Activated naive CD4-positive, alpha-beta T cell treated with anti-CD3 and anti-CD28 coated beads, Interleukin-2, amount 50 U/mL, for 72 hours (primary cell): ENCODE data around the gene AK8. TPM values are rescaled to one million over a fixed set of nuclear protein-coding genes. Genes with fewer than 3 reads are reported as not detected.
A peak's percentile ranks its signal among the peaks of the same experiment; 100 is the strongest.

Experiments used
- ATAC-seq, 2 donors: fragments of 150-1000 bp; cut with Tn5 transposase; 2 replicates each; pipeline ENCODE4 v1.10.0; 2021; ENCODE audit warnings: mild to moderate bottlenecking in 2 of 2, moderate library complexity in 2 of 2
- DNase-seq, 2 donors: peaks; one replicate each; pipeline ENCODE4 v3.0.0; 2021 to 2022; ENCODE audit warnings: low spot score in 2 of 2
- H3K27ac Mint-ChIP-seq, 2 donors: one replicate each; pipeline ENCODE4 v1.8.0; 2022; ENCODE audit warnings: mild to moderate bottlenecking in 2 of 2, mixed read lengths in 2 of 2
- H3K36me3 Mint-ChIP-seq, 2 donors: one replicate each; pipeline ENCODE4 v1.8.0; 2022; ENCODE audit warnings: mixed read lengths in 2 of 2
- H3K9me3 Mint-ChIP-seq, 2 donors: one replicate each; pipeline ENCODE4 v1.8.0; 2022; ENCODE audit warnings: mixed read lengths in 2 of 2
- total RNA-seq, 2 donors: library from RNA; stranded (reverse); gene quantifications; one replicate each; pipeline ENCODE4 v1.2.3, GENCODE V29; 2022

The AK8 gene
- total RNA-seq, 2 donors from 2014 or later = not detected

DNA sequence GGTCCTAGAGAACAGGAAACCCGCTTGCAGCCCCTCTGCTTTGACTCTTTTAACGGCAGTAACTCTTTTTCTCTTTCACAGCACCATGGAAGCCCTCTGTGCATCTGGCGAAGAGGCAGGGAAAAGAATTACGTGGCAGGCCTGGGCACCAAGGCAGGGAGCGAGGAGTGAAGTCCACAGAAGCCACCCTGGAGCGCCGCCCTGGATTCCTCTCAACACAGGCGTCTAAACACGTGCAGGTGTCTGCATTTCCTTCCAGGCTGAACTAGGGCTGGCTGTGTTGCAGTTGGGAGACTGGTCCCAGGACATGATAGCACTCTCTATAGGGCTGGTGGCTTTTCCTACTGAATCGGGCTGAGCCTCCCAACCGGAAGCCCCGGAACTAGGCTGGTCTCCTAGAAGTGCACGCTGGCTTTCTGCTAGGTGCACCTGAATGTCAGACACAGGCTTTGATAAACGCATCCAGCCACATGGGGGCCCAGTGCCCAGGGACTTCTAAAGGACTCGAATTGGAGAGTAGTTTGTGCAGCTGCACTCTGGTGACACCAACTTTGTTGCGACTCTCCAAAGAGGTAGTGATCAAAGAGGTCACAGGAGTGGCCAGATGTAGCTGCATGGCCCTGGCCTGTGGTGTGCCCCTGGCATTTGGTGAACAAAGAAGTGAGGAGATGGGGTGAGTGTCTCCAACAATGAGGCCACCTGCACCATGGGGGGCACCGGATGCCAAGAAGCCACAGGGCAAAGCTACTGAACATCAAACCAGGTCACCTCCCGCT is 54.5 kb downstream of the AK8 start:
- H3K9me3 Mint-ChIP-seq = no peaks in the 10 kb centered on the region
- DNase-seq (no peak), ATAC-seq (no peak)
- no peak overlapping the region for H3K27ac Mint-ChIP-seq
- H3K36me3 Mint-ChIP-seq = no peaks in the 10 kb centered on the region

DNA sequence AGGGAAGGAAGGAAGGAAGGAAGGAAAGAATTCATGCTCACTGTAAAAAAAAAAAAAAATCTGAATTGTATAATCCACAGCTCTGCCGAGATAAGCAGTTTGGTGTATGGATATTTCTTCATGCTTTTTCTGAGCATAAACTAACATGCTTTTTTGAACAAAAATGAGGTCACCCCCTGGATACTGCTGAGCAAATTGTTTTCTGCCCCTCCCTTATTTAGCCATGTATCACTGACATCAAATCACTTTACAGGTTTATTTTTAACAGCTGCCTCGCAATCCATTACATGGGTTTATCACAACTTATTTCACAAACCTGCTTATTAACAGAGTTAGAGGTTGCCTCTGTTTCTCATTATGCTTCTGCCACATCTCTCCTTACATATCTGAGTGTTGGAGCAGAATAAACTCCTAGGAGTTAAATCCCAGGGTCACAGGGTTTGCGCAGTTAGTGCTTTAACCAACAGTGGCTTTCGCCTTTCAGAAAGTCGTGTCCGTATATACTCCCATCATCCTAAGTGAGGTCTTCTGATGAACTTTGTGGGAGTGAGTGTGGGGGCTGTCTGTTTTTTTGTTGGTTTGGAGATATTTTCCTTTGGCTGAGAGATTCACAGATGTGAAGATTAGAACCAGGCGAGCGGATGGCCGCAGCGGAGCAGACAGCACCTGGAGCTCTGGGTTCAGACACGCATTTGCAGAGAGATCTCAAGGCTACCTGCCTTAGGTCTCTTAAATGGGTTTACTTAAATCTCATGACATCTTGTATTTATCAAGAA is 57.7 kb downstream of the AK8 start:
- no peak for DNase-seq
- no peak overlapping the region for H3K27ac Mint-ChIP-seq
- H3K9me3 Mint-ChIP-seq = no peaks in the 10 kb centered on the region
- H3K36me3 Mint-ChIP-seq = no peaks in the 10 kb centered on the region
- ATAC-seq = no peak

- Mint-ChIP-seq H3K27ac (no peak overlapping the region), H3K36me3 (no peaks in the 10 kb centered on the region), H3K9me3 (no peaks in the 10 kb centered on the region)
- ATAC-seq (no peak), DNase-seq (no peak)
Measured at GRCh38 chr9:132818588-132818987, 59.5 kb downstream of the AK8 start.

DNA sequence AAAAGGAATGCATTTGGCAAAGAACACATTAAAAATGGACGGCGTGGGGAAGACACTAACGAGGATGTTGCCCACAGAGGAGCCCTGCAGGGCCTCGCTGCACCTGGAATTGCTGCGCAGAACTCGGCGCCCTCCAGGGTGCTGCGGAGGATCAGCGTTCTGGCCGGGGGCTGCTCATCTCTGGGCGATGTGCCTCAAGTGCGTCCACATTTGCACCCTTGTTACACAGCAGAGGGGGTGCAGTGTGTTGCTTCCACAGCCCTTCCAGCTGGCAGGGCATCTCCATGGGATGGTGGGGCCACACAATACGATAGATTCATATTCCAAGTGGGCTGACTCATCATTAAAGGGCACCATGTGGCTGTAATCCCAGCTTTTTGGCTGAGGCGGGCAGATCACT is 63.1 kb downstream of the AK8 start:
- ATAC-seq (no peak), DNase-seq (no peak)
- no peak overlapping the region for H3K27ac Mint-ChIP-seq
- H3K9me3 Mint-ChIP-seq = no peaks in the 10 kb centered on the region
- H3K36me3 Mint-ChIP-seq = no peaks in the 10 kb centered on the region

DNA sequence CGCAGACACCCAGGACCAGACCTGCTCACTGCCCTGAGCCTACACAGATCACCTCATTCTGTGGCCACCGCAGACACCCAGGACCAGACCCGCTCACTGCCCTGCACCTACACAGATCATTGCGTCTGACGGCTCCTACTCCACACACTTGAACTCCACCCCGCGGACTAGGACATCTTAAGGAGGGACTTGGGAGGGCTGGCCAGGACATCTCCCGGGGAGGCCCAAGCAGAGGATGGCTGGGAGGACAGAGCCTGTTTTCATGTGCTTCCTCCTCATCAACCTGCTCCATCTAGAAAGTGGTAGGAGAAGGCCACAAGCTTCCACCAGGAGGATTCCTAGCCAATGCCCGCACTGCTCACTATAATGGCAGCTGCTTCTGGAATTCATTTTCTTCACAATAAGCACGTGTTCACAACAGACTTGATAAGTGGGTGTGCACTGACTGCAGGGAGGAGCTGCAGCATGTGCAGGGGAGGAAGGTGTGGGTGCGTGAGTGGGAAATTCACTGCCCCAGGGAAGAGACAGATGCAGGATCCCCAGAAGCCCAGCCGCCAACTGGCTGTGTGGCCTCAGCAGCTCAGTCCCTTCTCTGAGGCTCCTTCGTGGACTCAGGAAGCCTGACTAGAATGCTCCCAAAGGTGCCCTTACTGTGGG is 64.8 kb downstream of the AK8 start:
- Mint-ChIP-seq H3K36me3 (no peaks in the 10 kb centered on the region), H3K9me3 (no peaks in the 10 kb centered on the region), H3K27ac (no peak overlapping the region)
- no peak for ATAC-seq
- DNase-seq = no peak

- ATAC-seq = no peak
- DNase-seq = no peak
- no peak overlapping the region for H3K27ac Mint-ChIP-seq
- no peaks in the 10 kb centered on the region for H3K9me3 Mint-ChIP-seq
- H3K36me3 Mint-ChIP-seq = no peaks in the 10 kb centered on the region
Measured at GRCh38 chr9:132811985-132812384, 66.1 kb downstream of the AK8 start.

- no peaks in the 10 kb centered on the region for H3K36me3 Mint-ChIP-seq
- no peaks in the 10 kb centered on the region for H3K9me3 Mint-ChIP-seq
- no peak overlapping the region for H3K27ac Mint-ChIP-seq
- ATAC-seq (no peak), DNase-seq (no peak)
Measured at GRCh38 chr9:132810314-132810713, 67.8 kb downstream of the AK8 start.

- Mint-ChIP-seq H3K9me3 (no peaks in the 10 kb centered on the region), H3K27ac (no peak overlapping the region), H3K36me3 (no peaks in the 10 kb centered on the region)
- DNase-seq (no peak), ATAC-seq (no peak)
Measured at GRCh38 chr9:132809677-132810271, 68.3 kb downstream of the AK8 start.

DNA sequence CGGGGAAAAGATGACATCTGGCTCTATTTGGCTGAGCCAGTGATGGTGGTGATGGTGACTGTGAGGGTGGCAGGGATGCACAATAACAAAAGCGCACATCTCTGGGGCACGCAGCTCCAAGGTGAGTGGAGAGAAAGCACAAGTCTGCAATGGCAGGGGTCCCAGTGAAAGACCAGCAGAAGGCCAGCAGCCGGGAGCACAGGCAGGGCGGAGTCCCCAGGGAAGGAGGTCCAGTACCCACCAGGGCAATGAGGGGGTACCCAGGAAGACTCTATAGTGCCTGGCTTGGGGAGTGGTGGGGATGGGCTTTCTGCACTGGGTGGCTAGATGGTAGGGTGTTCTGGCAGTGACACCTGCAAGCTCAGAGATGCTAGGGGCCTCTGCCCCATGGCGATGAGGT is 69.4 kb downstream of the AK8 start:
- ATAC-seq (no peak), DNase-seq (no peak)
- Mint-ChIP-seq H3K27ac (no peak overlapping the region), H3K36me3 (no peaks in the 10 kb centered on the region), H3K9me3 (no peaks in the 10 kb centered on the region)

- no peak overlapping the region for H3K27ac Mint-ChIP-seq
Measured at GRCh38 chr9:132806723-132807421, 71.2 kb downstream of the AK8 start.

DNA sequence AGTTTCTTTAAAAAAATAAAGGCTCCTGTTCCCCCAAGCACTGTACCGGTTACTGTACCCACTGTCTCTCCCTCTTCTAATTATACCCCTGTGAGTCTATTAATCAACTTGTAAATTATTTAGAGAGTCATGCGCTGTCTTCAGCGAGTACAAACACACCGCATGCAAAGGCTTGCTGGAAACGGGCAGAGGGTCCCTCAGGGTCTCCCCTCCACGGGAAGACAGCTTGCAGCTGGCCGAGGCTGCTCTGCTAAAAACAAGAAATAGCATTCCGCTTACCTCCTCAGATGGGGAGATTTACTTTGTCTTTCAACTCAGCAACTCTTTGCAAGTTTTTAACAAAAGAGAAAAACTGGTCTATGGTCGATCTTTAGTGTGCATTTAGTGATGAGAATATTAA is 71.8 kb downstream of the AK8 start:
- ATAC-seq (no peak), DNase-seq (no peak)
- no peaks in the 10 kb centered on the region for H3K36me3 Mint-ChIP-seq
- H3K9me3 Mint-ChIP-seq = no peaks in the 10 kb centered on the region
- no peak overlapping the region for H3K27ac Mint-ChIP-seq

More at GRCh38 chr9:132806723-132807421, 71.2 kb downstream of the AK8 start:
- ATAC-seq (no peak), DNase-seq (no peak)
- H3K36me3 Mint-ChIP-seq = no peaks in the 10 kb centered on the region
- H3K9me3 Mint-ChIP-seq = no peaks in the 10 kb centered on the region

DNA sequence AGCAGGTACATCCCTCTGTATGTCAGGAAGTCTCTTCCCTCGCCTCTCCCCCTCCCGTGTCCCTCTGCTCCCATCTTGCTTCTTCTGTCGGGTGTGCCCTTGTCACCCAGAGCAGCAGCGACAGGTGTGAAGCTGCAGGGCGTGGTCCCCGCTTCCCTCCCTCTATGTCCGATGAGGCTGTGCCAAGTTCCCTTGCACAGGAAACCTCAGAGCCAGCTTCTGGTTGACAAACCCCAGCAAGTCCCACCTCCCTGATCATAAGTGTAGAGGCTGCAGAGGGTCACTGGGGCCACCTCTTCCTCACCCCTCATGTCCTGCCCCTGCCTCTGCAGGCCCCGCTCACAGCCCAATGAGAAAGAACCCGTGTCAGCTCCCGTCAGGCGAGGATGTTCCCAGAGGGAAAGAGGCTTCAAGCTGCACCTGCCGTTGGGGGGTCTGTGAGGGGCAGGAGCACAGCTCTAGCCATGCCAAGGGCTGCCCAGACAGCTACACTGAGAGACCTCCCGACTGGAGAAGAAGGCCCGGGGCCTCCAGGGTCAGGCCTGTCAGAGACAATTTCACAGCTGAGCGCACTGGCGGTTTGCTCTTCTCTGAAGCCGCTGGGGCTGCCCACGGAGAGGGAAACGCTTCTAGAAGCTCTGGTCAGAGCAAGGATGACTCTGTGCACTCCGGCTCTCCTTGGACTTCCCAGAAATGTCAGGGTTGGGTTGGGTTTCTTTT is 73.3 kb downstream of the AK8 start:
- no peak for ATAC-seq
- DNase-seq = no peak
- no peaks in the 10 kb centered on the region for H3K36me3 Mint-ChIP-seq
- H3K27ac Mint-ChIP-seq = no peak overlapping the region
- no peaks in the 10 kb centered on the region for H3K9me3 Mint-ChIP-seq

- no peak for ATAC-seq
- no peaks in the 10 kb centered on the region for H3K9me3 Mint-ChIP-seq
- no peaks in the 10 kb centered on the region for H3K36me3 Mint-ChIP-seq
- H3K27ac Mint-ChIP-seq = no peak overlapping the region
- DNase-seq = no peak
Measured at GRCh38 chr9:132802121-132802795, 75.8 kb downstream of the AK8 start.

DNA sequence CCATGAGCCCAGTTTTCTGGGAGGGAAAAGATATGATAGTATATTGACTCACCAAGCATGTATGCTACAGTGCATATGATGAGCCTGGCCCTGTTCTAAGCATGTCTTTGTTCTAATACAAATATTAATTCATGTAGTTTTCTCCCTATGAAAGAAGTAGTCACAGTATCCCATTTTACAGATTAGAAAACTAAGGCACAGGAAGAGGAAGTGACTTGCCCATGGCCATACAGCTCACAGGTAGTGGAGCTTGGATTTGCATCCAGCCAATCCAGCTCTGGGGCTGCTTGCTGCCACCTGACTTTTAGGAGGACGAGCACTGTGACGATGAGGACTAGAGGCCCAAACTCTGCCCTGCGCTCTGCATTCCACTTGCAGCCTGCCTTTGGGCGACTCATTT is 76.4 kb downstream of the AK8 start:
- no peaks in the 10 kb centered on the region for H3K36me3 Mint-ChIP-seq
- no peak overlapping the region for H3K27ac Mint-ChIP-seq
- no peaks in the 10 kb centered on the region for H3K9me3 Mint-ChIP-seq
- DNase-seq (no peak), ATAC-seq (no peak)

DNA sequence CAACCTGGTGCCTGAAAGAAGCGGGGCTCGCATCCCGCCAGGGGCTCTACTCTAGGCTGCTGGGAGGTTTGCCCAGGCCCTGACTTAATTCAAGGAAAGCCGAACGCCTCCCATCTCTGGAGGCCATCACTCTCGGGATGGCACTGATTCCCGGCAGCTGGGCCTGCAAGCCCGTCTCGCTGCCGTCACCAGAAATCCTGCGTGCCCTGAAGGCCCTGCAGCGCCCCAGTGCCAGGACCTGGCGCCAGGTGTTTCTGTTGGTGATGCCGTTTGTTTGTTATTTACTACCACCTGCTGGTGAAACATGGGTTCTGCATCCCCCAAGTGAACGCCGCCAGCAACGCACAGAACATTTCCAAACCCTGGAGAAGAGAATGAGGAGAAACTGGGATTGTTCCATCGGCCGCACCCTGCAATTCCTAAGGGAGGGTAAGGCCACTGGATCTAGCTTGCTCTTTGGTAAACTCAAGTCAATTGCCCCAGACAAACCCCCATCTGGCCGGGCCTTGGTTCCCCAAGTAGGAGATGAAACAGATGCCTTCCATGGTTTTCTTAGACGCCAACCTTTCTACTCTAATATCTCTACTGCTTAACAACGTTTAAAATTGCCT is 77.9 kb downstream of the AK8 start:
- Mint-ChIP-seq H3K27ac (no peak overlapping the region), H3K9me3 (no peaks in the 10 kb centered on the region), H3K36me3 (no peaks in the 10 kb centered on the region)
- peak; percentile 59 to 63 for DNase-seq
- ATAC-seq = peak; percentile 86
